GM19395 (cell line): ENCODE results near the gene C20orf96.
"Not testable (repeated sequence)": the region's sequence is repeated elsewhere in the genome, so short reads cannot be mapped to it uniquely, and the experiment has no call there.

Experiments used
- ATAC-seq: cut with Tn5 transposase; IDR thresholded peaks from one replicate; pipeline ENCODE4 v1.9.1; 2021; ENCODE audit warnings: mild to moderate bottlenecking, moderate library complexity; ENCODE audit not compliant: unreplicated experiment

Gene C20orf96

GRCh38 chr20:237929-238328, 52.6 kb downstream of the C20orf96 start:
- peak; percentile 73 for ATAC-seq

GRCh38 chr20:237489-237888, 53.1 kb downstream of the C20orf96 start:
- peak; percentile 72 for ATAC-seq

GRCh38 chr20:235891-236290, 54.7 kb downstream of the C20orf96 start:
- ATAC-seq: no peak

GRCh38 chr20:227439-228105, 63.0 kb downstream of the C20orf96 start:
- ATAC-seq: no peak

GRCh38 chr20:226958-227357, 63.6 kb downstream of the C20orf96 start, which contains the start of gene DEFB129:
DEFB129 (plus strand) TSS chr20:227258; CDS start chr20:227289, 31 bp downstream.
- no peak for ATAC-seq

GRCh38 chr20:225879-226278, 64.7 kb downstream of the C20orf96 start:
- ATAC-seq: not testable (repeated sequence)

- ATAC-seq: no peak
Measured at GRCh38 chr20:221258-221830, 69.2 kb downstream of the C20orf96 start.
